Tibial nerve (tissue), 4 donors: Measurements from ENCODE around the gene HSF5. TPM values are rescaled to one million over a fixed set of nuclear protein-coding genes. Genes with fewer than 3 reads are reported as not detected.

ENCODE experiments used
- DNase-seq, 2 donors: peaks; one replicate each; pipeline ENCODE4 v3.0.0-alpha.2; 2019; ENCODE audit warnings: low spot score in 2 of 2
- H3K27ac ChIP-seq, 4 donors: fragments of 200-600 bp; sonication (generic) in 3 of 4; one replicate each; pipeline ENCODE4 v1.5.1; 2017 to 2019; ENCODE audit warnings: mild to moderate bottlenecking in 1 of 4
- H3K27me3 ChIP-seq, 2 donors: fragments of 200-600 bp; sonication (generic) in 1 of 2; one replicate each; pipeline versions ENCODE4 v1.5.1 to v1.6.0; 2017 to 2019
- H3K36me3 ChIP-seq, 3 donors: fragments of 200-600 bp; sonication (generic); one replicate each; pipeline ENCODE4 v1.5.1; 2018 to 2019
- H3K4me1 ChIP-seq, 4 donors: fragments of 200-600 bp; sonication (generic) in 3 of 4; one replicate each; pipeline ENCODE4 v1.5.1; 2017 to 2019
- H3K4me3 ChIP-seq, 4 donors: fragments of 200-600 bp; sonication (generic) in 3 of 4; one replicate each; pipeline ENCODE4 v1.5.1; 2017 to 2019; ENCODE audit warnings: mild to moderate bottlenecking in 1 of 4, moderate library complexity in 1 of 4
- H3K9me3 ChIP-seq, 4 donors: fragments of 200-600 bp; sonication (generic) in 3 of 4; one replicate each; pipeline ENCODE4 v1.5.1; 2017 to 2019
- CTCF ChIP-seq, 5 experiments: fragments of 200-600 bp in 3 of 5; fragments of 450-650 bp in 2 of 5; sonication (generic) in 3 of 5; IDR thresholded peaks; one replicate each; pipeline ENCODE4 v1.5.1; 2016 to 2019; ENCODE audit warnings: antibody characterized with exemption in 5 of 5, mild to moderate bottlenecking in 3 of 5, moderate library complexity in 2 of 5
- EP300 ChIP-seq, 2 donors: sonication (generic); formaldehyde crosslinking; IDR thresholded peaks; one replicate each; pipeline ENCODE4 v1.6.1; 2017; ENCODE audit warnings: antibody characterized with exemption in 2 of 2, mild to moderate bottlenecking in 1 of 2
- POLR2A ChIP-seq, 2 donors: fragments of 450-650 bp; IDR thresholded peaks; one replicate each; pipeline ENCODE4 v1.6.1; 2017; ENCODE audit warnings: antibody characterized with exemption in 2 of 2, mild to moderate bottlenecking in 2 of 2, moderate library complexity in 2 of 2
- WGBS, 2 donors: methylation state at CpG; one replicate each; pipeline ENCODE4 v1.1.5; 2018; 5-methylcytosine and 5-hydroxymethylcytosine counted together
- total RNA-seq, 4 donors: library from RNA; depleted of rRNA; stranded (reverse); fragments of >200 nt; gene quantifications; one replicate each; pipeline ENCODE4 v1.1.0, GENCODE V29; 2016

The HSF5 gene
- total RNA-seq: under 1 TPM in 1 of 4 donors, not detected in 3; 0.30 TPM

DNA sequence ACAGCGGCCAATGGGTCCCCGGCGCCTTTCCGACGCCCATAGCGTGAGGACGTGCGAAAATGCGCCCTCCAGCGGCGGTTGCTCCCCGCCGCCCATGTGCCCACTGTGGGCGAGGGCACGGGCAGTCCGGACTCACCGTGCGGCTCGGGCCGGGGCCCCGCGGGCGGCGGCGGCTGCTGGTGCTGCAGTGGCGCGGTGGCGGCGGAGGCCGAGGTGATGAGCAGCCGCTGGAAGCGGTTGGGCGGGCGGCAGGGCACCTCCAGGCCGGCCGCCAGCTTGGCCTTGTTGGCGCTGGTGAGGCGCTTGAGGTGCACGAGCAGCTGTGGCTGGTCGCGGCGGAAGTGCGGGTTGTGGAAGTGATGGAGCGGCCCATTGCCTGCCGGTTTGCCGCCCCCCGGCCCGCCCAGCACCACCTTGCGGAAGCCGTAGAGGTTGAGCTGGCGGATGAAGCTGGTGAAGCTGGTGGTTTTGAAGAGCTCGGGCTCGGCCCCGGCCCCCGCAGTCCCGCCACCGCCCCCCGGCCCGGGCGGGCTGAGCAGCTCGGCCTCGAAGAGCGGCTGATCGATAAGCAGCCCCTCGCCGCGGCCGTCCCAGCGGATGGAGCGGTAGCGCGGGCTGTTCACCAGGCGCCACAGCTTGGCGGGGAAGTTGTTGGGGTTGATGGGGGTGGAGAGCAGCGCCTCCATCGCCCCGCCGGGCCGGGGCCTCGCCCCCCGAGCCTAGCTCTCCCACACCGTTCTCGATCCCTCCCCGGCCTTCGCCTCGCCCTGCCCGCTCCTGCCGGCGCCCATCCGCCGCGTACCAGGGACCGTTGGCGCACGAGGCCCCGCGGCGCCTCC lies at the start of gene HSF5:
TSS of gene HSF5 (minus strand) at position 820 of the 839 bp plus-strand sequence. CDS start at position 686, 134 bp downstream.
- Histone ChIP-seq H3K4me3 (peak within 1 kb of the TSS in 2 of 4 donors; percentile 15 to 28), H3K27me3 (no peaks in the 10 kb centered on the region), H3K4me1 (peaks cover 0 to 14% (median 2%) of the 10 kb centered on the region in 4 donors), H3K9me3 (no peaks in the 10 kb centered on the region), H3K36me3 (peaks cover 2 to 57% (median 15%) of the 10 kb centered on the region in 3 donors), H3K27ac (no peak within 1 kb of the TSS)
- DNase-seq: no peak
- TF ChIP-seq CTCF (IDR thresholded peaks at IDR 0.05) (peak in 3 of 5 experiments; percentile 9 to 15 (median 14)), EP300 (IDR thresholded peaks at IDR 0.05) (no peak)
- WGBS, 2 donors: 67 to 77% methylated on average over 33 to 81 of the region's 98 CpGs

DNA sequence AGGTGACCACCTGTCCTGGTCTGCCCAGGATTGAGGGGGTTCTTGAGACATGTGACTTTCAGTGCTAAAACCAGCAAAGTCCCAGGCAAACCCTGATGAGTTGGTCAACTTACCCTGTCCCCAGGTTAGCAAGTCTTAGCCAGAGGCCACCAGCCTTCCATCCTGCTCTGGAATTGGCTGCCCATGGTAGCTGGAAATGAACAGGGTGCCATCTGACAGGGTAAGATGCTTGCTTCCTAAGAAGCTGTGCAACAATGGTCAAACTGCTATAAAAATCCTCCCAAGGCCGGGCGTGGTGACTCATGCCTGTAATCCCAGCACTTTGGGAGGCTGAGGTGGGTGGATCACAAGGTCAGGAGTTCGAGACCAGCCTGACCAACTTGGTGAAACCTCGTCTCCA lies 49.1 kb upstream of the HSF5 start:
- Histone ChIP-seq H3K4me3 (no peak overlapping the region), H3K4me1 (peaks cover 0 to 17% (median 6%) of the 10 kb centered on the region in 4 donors), H3K9me3 (no peaks in the 10 kb centered on the region), H3K36me3 (no peaks in the 10 kb centered on the region), H3K27ac (no peak overlapping the region), H3K27me3 (peaks cover 0 to 8% of the 10 kb centered on the region in 2 donors)
- WGBS, 2 donors: 78 to 86% methylated on average over 4 of the region's 4 CpGs
- no peak for DNase-seq
- TF ChIP-seq CTCF (IDR thresholded peaks at IDR 0.05): no peak
- TF ChIP-seq EP300 (IDR thresholded peaks at IDR 0.05): no peak
- no peak for TF ChIP-seq POLR2A (IDR thresholded peaks at IDR 0.05)

GRCh38 chr17:58536542-58536941 lies 48.3 kb upstream of the HSF5 start:
- Histone ChIP-seq H3K27me3 (peaks cover 0 to 8% of the 10 kb centered on the region in 2 donors), H3K36me3 (no peaks in the 10 kb centered on the region), H3K4me1 (peaks cover 0 to 21% (median 7%) of the 10 kb centered on the region in 4 donors), H3K4me3 (no peak overlapping the region), H3K9me3 (no peaks in the 10 kb centered on the region), H3K27ac (no peak overlapping the region)
- no peak for DNase-seq
- WGBS, 2 donors: 68 to 92% methylated on average over 2 to 3 of the region's 3 CpGs
- TF ChIP-seq EP300 (IDR thresholded peaks at IDR 0.05) (no peak), POLR2A (IDR thresholded peaks at IDR 0.05) (no peak), CTCF (IDR thresholded peaks at IDR 0.05) (no peak)

DNA sequence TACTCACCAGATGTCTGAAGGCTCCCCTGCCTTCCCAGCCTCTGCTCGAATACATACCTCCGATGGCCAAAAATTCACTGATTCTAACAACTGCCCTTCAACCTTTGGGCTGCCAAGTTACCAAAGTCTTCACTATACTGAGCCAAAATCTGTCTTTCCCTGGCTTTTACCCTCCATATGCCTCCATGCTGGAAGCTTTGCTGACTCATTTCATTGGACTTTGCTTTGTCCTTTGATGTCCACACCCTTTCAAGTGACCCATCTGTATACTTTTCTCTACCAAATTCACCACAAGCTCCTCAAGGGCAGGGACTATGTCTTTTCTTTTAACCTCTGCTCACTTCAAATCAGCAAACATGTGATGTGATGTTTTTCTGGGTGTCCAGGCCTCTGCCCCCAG lies 47.2 kb upstream of the HSF5 start:
- DNase-seq: no peak
- Histone ChIP-seq H3K4me3 (no peak overlapping the region), H3K9me3 (no peaks in the 10 kb centered on the region), H3K27ac (no peak overlapping the region), H3K27me3 (peaks cover 0 to 8% of the 10 kb centered on the region in 2 donors), H3K4me1 (peaks cover 0 to 32% (median 13%) of the 10 kb centered on the region in 4 donors), H3K36me3 (no peaks in the 10 kb centered on the region)
- 83 to 88% methylated on average over 2 of the region's 2 CpGs for WGBS, 2 donors
- no peak for TF ChIP-seq POLR2A (IDR thresholded peaks at IDR 0.05)
- TF ChIP-seq EP300 (IDR thresholded peaks at IDR 0.05): no peak
- no peak for TF ChIP-seq CTCF (IDR thresholded peaks at IDR 0.05)

DNA sequence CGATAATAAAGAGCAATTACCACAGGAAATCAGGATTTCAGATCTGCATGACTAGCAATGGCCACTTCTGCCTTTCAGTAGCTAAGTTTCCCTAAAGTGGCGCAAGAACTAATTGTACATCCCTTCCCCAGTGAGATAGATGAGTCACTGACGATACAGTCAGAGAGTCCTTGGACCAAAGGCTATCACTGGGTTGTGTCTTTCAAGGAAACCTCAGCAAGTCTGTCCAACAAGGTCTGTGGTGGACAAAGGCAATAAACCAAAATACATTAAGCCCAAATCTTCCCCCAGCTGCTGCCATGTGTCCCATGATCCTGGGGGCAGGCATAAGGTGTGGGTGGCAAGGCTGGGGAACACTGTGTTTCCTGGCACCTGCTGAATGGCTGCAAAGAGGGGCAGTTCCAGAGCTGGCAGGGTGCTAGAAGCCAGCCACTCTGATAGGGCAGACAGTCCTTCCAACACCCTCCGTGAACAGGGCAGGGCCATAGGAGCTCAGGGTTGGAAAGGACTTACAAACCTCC lies 46.8 kb upstream of the HSF5 start:
- TF ChIP-seq POLR2A (IDR thresholded peaks at IDR 0.05) (no peak), CTCF (IDR thresholded peaks at IDR 0.05) (no peak), EP300 (IDR thresholded peaks at IDR 0.05) (peak in 1 of 2 donors; percentile 40)
- Histone ChIP-seq H3K4me3 (no peak overlapping the region), H3K27me3 (peaks cover 0 to 8% of the 10 kb centered on the region in 2 donors), H3K4me1 (peaks cover 0 to 33% (median 13%) of the 10 kb centered on the region in 4 donors), H3K9me3 (no peaks in the 10 kb centered on the region), H3K36me3 (no peaks in the 10 kb centered on the region), H3K27ac (no peak overlapping the region)
- 85 to 87% methylated on average over 4 of the region's 4 CpGs for WGBS, 2 donors
- DNase-seq: no peak
